ENCODE data around the gene PDE1A.
"Not testable (repeated sequence)": the region's sequence is repeated elsewhere in the genome, so short reads cannot be mapped to it uniquely, and the experiment has no call there.

PDE1A gene

GRCh38 chr2:182358601-182359000, 68.2 kb downstream of the PDE1A start:
- DNase-seq (ENCODE audit: low read depth) = no peak

- no peak for DNase-seq (ENCODE audit: low read depth)
Measured at GRCh38 chr2:182355815-182356214, 71.0 kb downstream of the PDE1A start.

- no peak for DNase-seq (ENCODE audit: low read depth)
Measured at GRCh38 chr2:182351427-182351826, 75.4 kb downstream of the PDE1A start.

GRCh38 chr2:182349268-182349667, 77.6 kb downstream of the PDE1A start:
- DNase-seq (ENCODE audit: low read depth) = no peak

- no peak for DNase-seq (ENCODE audit: low read depth)
Measured at GRCh38 chr2:182345384-182345783, 81.5 kb downstream of the PDE1A start.

GRCh38 chr2:182330451-182331305, 96.2 kb downstream of the PDE1A start:
- no peak for DNase-seq (ENCODE audit: low read depth)

GRCh38 chr2:182324665-182325064, 102.2 kb downstream of the PDE1A start:
- DNase-seq (ENCODE audit: low read depth) = no peak

GRCh38 chr2:182321096-182321495, 105.7 kb downstream of the PDE1A start:
- no peak for DNase-seq (ENCODE audit: low read depth)

- DNase-seq (ENCODE audit: low read depth) = no peak
Measured at GRCh38 chr2:182319556-182320505, 107.0 kb downstream of the PDE1A start.

- no peak for DNase-seq (ENCODE audit: low read depth)
Measured at GRCh38 chr2:182318466-182319220, 108.2 kb downstream of the PDE1A start.

GRCh38 chr2:182316950-182317349, 109.9 kb downstream of the PDE1A start:
- no peak for DNase-seq (ENCODE audit: low read depth)

- DNase-seq (ENCODE audit: low read depth) = no peak
Measured at GRCh38 chr2:182302972-182303371, 123.9 kb downstream of the PDE1A start.

GRCh38 chr2:182302174-182302573, 124.7 kb downstream of the PDE1A start:
- no peak for DNase-seq (ENCODE audit: low read depth)

- no peak for DNase-seq (ENCODE audit: low read depth)
Measured at GRCh38 chr2:182301093-182301492, 125.7 kb downstream of the PDE1A start.

- no peak for DNase-seq (ENCODE audit: low read depth)
Measured at GRCh38 chr2:182300608-182301007, 126.2 kb downstream of the PDE1A start.

GRCh38 chr2:182299632-182300031, 127.2 kb downstream of the PDE1A start:
- no peak for DNase-seq (ENCODE audit: low read depth)

GRCh38 chr2:182298456-182298855, 128.4 kb downstream of the PDE1A start:
- no peak for DNase-seq (ENCODE audit: low read depth)

- DNase-seq (ENCODE audit: low read depth) = no peak
Measured at GRCh38 chr2:182291296-182291695, 135.5 kb downstream of the PDE1A start.

- DNase-seq (ENCODE audit: low read depth) = no peak
Measured at GRCh38 chr2:182283512-182283911, 143.3 kb downstream of the PDE1A start.

- no peak for DNase-seq (ENCODE audit: low read depth)
Measured at GRCh38 chr2:182281276-182281675, 145.6 kb downstream of the PDE1A start.

- no peak for DNase-seq (ENCODE audit: low read depth)
Measured at GRCh38 chr2:182280118-182280517, 146.7 kb downstream of the PDE1A start.

- not testable (repeated sequence) for DNase-seq (ENCODE audit: low read depth)
Measured at GRCh38 chr2:182276662-182277061, 150.2 kb downstream of the PDE1A start.

Data from activated T-cell treated with anti-CD3 and anti-CD28 coated beads for 24 hours (primary cell).